Activated T-cell treated with anti-CD3 and anti-CD28 coated beads for 1 hour (primary cell): Measurements from ENCODE around the gene METRNL.
"Not testable (repeated sequence)": the region's sequence is repeated elsewhere in the genome, so short reads cannot be mapped to it uniquely, and the experiment has no call there.

Source experiments
- DNase-seq: peaks from one replicate; pipeline ENCODE4 v3.0.0-alpha.2; 2020; ENCODE audit warnings: low read depth

Gene METRNL

GRCh38 chr17:83123896-83124801, 44.7 kb downstream of the METRNL start:
- DNase-seq = no peak

GRCh38 chr17:83124871-83125514, 45.6 kb downstream of the METRNL start:
- DNase-seq = no peak

- no peak for DNase-seq
Measured at GRCh38 chr17:83125515-83126274, 46.3 kb downstream of the METRNL start.

GRCh38 chr17:83126275-83126811, 46.9 kb downstream of the METRNL start:
- no peak for DNase-seq

GRCh38 chr17:83127431-83128160, 48.2 kb downstream of the METRNL start:
- DNase-seq = no peak

GRCh38 chr17:83128306-83129240, 49.2 kb downstream of the METRNL start:
- DNase-seq = no peak

GRCh38 chr17:83129676-83130075, 50.3 kb downstream of the METRNL start:
- DNase-seq = no peak

GRCh38 chr17:83131401-83132011, 52.1 kb downstream of the METRNL start:
- no peak for DNase-seq

- DNase-seq = no peak
Measured at GRCh38 chr17:83132251-83133081, 53.1 kb downstream of the METRNL start.

- no peak for DNase-seq
Measured at GRCh38 chr17:83133302-83134121, 54.1 kb downstream of the METRNL start.

GRCh38 chr17:83134456-83134855, 55.0 kb downstream of the METRNL start:
- not testable (repeated sequence) for DNase-seq

GRCh38 chr17:83135692-83136091, 56.3 kb downstream of the METRNL start:
- no peak for DNase-seq

- no peak for DNase-seq
Measured at GRCh38 chr17:83136156-83136555, 56.7 kb downstream of the METRNL start.

GRCh38 chr17:83136931-83137330, 57.5 kb downstream of the METRNL start:
- DNase-seq = no peak

- no peak for DNase-seq
Measured at GRCh38 chr17:83137523-83137922, 58.1 kb downstream of the METRNL start.

- no peak for DNase-seq
Measured at GRCh38 chr17:83138820-83139219, 59.4 kb downstream of the METRNL start.

GRCh38 chr17:83139541-83140248, 60.3 kb downstream of the METRNL start:
- not testable (repeated sequence) for DNase-seq

- DNase-seq = not testable (repeated sequence)
Measured at GRCh38 chr17:83140249-83140566, 60.8 kb downstream of the METRNL start.
